SKM-1 (cell line): ENCODE data around the gene PHF2.

Experiments used
- DNase-seq: peaks from one replicate; lab custom pipeline; 2025; ENCODE audit not compliant: unreplicated experiment; lab: John Stamatoyannopoulos, UW

The PHF2 gene

DNA sequence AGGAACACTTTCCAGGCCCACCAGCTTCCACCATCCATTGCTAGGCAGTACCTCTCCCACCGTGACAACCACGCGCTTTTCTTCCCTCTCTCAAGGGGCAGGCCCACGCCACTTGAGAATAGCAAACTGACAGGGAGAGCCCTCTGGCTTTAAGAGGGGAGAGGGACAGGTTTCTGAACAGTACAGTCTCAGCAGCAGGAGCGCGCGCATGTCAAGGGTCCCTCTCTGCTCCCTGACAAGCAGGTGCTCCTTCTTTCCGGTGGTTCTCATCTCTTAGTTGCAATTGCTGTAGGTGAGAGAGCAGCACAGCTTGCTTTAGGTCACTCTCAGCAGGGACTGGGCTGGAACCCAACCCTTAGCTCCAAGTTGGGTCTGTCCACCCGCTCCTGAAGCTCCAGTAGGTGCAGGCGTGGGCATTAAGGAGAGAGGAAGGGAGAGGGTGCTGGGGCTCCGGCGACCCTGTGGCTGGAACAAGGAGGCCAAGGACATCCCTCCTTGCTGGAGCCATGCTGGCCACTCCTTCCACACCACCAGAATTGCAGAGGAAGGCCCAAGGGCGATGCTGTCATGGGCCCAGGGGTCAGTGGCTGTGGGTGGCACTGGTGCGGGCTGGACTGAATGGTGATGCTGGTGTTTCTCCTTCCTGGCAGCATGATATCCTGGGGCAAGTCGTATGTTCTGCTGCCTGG is 9.0 kb upstream of the PHF2 start:
- no peak for DNase-seq

DNA sequence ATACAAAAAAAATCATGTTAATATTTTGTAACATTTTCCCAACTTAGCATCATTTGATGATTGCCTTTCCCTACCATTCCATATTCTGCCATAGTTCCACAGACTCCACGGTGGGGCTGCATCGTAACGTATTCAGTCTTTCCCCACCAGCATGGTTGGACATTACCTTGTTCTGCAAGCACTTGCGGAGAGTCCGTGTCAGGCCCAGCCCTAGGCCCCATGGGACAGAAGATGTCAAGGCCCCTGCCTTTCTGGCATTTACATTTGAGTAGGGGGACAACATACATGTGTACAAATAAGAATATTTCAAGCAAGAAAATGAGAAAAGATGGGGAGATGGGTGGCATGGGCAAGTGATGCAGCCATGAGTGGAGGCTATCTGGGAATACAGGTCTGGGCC is 8.2 kb upstream of the PHF2 start:
- no peak for DNase-seq

GRCh38 chr9:93569621-93570174 is 6.7 kb upstream of the PHF2 start:
- DNase-seq = no peak

DNA sequence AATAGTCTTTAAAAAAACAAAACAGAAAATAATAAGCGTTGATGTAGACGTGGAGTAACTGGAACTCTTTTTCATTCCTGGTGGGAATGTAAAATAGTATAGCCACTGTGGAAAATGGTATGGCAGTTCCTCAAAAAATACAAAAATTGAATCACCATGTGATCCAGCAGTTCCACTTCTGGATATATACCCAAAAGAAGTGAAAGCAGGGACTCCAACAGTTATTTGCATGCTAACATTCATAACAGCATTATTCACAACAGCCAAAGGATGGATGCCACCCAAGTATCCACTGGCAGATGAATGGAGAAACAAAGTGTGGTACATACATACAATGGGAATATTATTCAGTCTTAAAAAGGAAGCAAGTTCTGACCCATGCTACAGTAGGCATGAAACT is 4.2 kb upstream of the PHF2 start:
- DNase-seq = no peak

GRCh38 chr9:93572636-93573515 is 3.5 kb upstream of the PHF2 start:
- no peak for DNase-seq

GRCh38 chr9:93573516-93573828 is 2.9 kb upstream of the PHF2 start:
- no peak for DNase-seq

DNA sequence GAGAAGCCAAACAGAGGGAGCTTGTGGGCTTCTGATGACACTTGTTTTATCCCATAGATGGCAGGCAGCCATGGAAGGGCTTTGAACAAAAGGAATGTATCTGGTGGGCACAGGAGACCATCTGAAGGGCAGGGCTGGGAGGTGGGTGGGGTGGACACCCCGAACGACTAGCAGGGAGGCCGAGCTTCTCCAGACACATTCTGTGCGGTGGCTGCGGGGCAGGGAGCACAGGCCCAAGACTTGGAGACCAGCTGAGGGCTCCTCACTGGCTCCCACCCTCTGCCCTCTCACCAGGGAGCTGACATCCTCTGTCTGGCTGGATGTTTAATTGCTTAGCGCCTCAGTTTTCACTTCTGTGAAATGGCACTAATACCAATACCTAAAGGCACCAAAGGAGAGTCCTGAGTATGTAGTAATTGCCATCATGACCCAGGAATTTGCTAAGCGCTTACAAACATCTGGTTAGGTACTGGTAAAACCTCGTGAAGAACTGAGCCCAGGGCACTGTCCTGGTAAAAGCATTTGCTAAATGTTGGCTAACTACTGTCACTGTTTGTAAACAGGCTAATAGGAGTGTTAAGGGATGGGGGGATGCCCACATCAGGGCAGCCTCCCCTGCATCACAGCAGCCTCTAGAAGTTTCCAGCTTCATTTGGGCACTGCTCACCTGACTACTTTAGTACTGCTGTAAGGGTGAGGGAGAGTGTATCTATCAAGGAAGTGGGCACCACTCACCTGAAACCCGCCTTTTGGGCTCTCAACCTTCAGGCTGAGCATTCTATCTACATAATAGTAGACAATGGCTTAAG is 2.1 kb upstream of the PHF2 start:
- DNase-seq = no peak

GRCh38 chr9:93574900-93575795 is 1.2 kb upstream of the PHF2 start:
- no peak for DNase-seq

GRCh38 chr9:93575796-93576257 is 557 bp upstream of the PHF2 start:
- DNase-seq = peak; percentile 34

DNA sequence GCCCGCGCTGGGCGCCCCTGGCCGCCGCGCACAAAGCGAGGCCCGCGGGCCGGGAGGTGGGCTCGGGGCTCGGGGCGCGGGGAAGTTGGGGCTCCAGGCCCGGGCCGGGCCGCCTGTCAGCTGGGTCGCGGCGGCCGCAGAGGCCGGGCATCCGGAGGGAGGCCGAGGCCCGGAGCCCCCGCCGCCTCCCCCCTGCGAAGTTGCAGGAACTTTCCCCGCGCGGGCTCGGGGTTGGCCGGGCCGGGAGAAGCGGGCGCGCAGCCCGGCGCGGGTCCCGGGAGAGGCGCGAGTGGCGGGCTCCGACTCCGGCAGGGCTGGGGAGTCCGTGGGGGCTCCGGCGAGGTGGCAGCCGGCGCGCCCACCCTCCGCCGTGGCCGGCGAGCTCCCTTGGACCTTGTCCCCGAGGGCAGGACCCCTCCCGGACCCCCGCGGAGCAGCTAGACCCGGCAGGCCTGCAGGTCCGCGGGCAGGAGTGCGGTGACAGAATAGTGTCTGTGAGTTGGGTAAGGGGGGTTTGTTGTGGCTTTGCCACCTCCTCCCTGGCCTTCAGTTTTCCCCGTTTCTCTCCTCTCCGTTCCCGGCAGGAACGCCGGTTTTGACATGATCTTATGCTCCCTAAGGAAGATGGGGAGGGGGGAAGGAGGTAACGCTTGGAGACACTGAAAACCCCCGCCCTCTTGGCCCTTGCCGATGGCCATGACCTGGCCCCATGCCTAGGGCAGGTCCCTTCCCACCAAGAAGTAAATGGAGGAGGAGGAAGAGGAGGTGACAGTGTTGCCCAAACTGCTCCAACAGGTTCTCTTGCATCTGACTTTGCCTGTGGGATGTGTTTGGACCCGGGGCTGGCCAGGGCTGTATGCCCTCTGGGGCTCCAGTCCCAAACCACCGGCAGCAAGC is 942 bp downstream of the PHF2 start:
- DNase-seq = no peak

DNA sequence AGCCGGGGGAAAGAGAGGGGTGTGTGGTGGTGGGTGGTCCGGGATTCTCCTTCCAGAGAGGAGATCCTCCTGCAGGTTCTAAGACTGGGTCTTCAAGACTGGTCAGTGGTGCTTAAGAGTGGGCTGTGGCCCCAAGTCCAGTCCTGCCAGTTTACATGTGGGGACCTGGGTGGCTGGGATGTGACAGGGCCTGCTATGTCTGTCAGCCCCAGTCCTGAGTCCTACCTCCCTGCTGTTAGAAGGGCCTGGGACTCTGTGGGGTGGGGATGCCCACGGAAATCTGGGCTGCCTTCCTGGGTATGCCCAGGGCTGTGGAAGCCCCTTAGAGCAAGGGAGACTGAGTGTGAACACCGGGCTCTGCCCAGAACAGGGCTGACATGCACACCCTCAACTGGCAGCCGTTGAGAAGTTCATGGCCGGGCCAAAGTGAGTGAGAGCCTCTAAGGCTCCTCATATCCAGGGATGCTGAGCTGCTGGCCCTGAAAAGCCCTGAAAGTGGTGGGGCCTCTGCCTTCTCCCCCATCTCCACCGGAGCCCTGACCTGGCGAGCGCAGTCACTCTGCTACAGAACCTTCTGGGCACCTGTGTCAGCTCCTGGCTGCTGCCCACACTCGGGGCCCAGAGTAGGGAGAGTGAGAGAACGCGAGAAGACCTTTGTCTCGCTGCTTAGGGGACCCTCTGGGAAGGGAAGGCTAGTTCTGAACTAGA is 1.7 kb downstream of the PHF2 start:
- DNase-seq = no peak

DNA sequence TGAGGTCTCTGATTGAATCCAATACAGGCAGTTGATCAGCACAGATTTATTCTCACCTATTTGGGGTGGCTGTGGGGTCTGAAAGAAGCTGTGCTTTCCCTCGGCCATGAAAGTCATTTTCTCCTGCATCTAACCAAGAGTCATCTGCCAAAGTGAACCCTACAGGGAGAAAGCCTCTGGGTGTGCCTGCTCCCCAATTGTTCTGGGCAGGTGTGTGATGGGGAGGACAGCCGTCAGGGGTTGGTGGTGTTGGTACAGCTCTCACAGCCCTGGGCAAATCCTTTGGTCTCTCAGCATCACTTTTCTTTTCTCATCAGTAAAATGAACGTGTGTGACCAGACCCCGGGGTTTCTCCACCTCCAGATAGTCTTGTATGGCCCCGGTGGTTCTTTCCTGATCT is 2.5 kb downstream of the PHF2 start:
- no peak for DNase-seq

DNA sequence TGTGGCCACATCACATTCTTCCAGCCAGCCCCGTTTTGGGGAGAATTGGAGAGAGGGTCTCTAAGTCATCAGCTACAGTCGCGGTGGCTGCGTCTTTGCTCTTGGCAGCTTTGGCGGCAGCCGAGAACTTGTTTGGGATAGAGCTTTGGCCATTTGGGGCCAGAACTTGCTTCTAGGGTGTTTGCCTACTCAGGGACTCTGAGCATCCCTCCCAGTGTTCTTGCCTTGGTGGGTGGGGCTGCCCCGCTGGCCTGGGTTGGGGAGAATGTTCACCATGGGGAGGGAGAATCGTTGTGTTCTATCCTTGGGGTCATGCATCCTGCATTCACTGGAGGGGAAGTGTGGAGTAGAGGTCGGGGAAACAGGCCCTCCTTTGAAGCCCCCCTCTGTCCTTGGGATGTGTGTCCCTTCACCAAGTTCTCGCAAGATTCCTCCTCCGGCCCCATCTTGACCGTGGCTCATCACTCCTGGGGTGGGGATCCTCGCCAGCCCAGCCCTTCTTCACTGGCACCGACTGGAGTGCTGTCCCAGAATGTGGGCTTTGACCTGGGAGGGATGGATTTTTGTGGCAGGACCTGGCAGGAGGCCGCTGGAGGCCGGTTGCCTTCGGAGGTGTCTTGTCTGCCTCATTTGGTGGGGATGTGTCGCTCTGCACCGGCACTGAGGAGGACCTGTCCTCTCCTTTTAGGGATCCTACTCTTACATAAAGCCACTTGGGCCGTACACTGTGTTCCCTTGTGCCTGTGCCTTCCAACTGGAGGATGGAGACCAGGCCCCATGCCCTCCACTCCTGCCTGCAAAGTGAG is 3.5 kb downstream of the PHF2 start:
- no peak for DNase-seq

- DNase-seq = no peak
Measured at GRCh38 chr9:93580654-93581380, 4.4 kb downstream of the PHF2 start.

DNA sequence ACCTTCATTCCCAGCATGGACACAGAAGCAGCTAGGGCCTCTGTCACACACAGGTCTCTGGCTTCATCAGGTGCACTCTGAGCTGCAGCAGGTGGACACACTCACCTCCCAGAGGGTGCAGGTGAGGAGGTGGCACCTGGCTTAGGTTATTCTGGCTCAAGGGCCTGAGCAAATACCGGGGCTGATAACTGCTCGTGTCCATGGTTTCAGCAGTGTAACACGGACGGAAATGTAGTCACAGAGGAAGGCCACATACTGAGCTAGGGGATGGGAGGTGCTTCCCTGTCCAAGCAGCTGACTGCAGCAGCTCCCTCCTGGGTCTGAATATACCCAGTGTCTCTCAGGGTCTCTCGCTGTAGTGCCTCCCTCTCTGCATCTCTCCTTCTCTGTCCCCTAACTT is 5.7 kb downstream of the PHF2 start:
- DNase-seq = no peak

DNA sequence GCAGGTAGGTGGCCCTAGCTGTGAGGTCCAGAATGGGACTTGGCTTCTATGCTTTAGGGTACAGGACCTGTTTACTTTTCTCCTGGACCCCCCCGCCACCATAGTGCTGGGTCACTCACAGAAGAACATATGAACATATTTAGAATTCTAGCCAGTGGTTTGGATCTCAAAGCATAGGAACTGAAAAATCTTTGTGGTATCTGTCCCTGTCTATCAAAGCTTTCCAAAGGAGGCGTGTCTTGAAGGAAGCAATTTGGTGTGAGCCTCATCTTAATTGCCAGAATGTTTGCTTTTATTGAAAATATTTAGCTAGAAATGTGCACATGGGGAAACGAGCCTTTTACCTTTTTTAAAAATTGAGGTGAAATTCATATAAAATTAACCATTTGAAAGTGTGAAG is 6.2 kb downstream of the PHF2 start:
- DNase-seq = no peak

DNA sequence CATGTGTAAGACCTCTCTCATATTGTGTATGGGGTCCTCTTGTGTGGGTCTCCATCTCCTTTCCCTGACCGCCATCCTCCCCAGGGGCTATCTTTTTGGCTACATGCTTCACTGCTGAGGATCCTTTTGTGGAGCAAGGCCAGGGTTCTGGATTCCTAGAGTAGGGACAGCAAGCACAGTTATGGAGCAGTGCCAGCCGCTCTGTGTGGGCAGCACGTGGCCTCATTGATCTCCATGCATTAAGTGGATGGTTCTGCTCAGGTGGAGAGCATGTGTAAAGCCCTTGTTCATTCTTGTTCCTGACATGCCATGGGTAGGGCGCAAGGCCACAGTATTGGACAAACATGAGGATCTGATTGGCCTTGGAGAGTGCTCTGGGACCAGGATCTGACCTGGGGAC is 8.9 kb downstream of the PHF2 start:
- no peak for DNase-seq
